ENCODE measurements around the gene NHP2. TPM values are rescaled to one million over a fixed set of nuclear protein-coding genes. Genes with fewer than 3 reads are reported as not detected.

NHP2 gene
- total RNA-seq, 4 donors from 2014 or later: 109 to 257 (median 177) TPM

- Histone ChIP-seq H3K36me3 (no peaks in the 10 kb centered on the region), H3K4me3 (replicated peaks in 1 of 3) (no peak overlapping the region), H3K4me1 (peaks cover 8 to 16% of the 10 kb centered on the region in 2 donors), H3K27me3 (no peaks in the 10 kb centered on the region), H3K9me3 (no peaks in the 10 kb centered on the region), H3K27ac (no peak overlapping the region)
- no peak for TF ChIP-seq POLR2A (IDR thresholded peaks at IDR 0.05)
- TF ChIP-seq CTCF (IDR thresholded peaks at IDR 0.05): no peak
- intact Hi-C loops (cut with DNase I): no loop called here
- no peak for DNase-seq
- 72 to 75% methylated on average over 3 of the region's 3 CpGs for WGBS, 2 donors
Measured at GRCh38 chr5:178111925-178112324, 41.8 kb downstream of the NHP2 start.

GRCh38 chr5:178110511-178110910, 43.2 kb downstream of the NHP2 start:
- no peaks in the 10 kb centered on the region for H3K9me3 ChIP-seq
- WGBS, 2 donors: 94 to 96% methylated on average over 9 of the region's 9 CpGs
- peaks cover 8 to 16% of the 10 kb centered on the region in 2 donors for H3K4me1 ChIP-seq
- intact Hi-C loops (cut with DNase I): no loop called here
- no peak overlapping the region for H3K4me3 ChIP-seq (replicated peaks in 1 of 3)
- H3K27me3 ChIP-seq: no peaks in the 10 kb centered on the region
- H3K36me3 ChIP-seq: no peaks in the 10 kb centered on the region
- no peak for TF ChIP-seq POLR2A (IDR thresholded peaks at IDR 0.05)
- TF ChIP-seq CTCF (IDR thresholded peaks at IDR 0.05): no peak
- H3K27ac ChIP-seq: no peak overlapping the region
- DNase-seq: no peak

- no peaks in the 10 kb centered on the region for H3K27me3 ChIP-seq
- no peak for TF ChIP-seq CTCF (IDR thresholded peaks at IDR 0.05)
- no peak for TF ChIP-seq POLR2A (IDR thresholded peaks at IDR 0.05)
- peaks cover 7 to 21% of the 10 kb centered on the region in 2 donors for H3K4me1 ChIP-seq
- H3K27ac ChIP-seq: no peak overlapping the region
- H3K9me3 ChIP-seq: no peaks in the 10 kb centered on the region
- peak; percentile 57 to 58 for DNase-seq
- H3K4me3 ChIP-seq (replicated peaks in 1 of 3): no peak overlapping the region
- intact Hi-C loops (cut with DNase I): no loop called here
- no peaks in the 10 kb centered on the region for H3K36me3 ChIP-seq
Measured at GRCh38 chr5:178108966-178109365, 44.7 kb downstream of the NHP2 start.

- DNase-seq: no peak
- Histone ChIP-seq H3K27me3 (no peaks in the 10 kb centered on the region), H3K9me3 (no peaks in the 10 kb centered on the region), H3K4me1 (peaks cover 3 to 21% of the 10 kb centered on the region in 2 donors), H3K4me3 (replicated peaks in 1 of 3) (no peak overlapping the region), H3K27ac (no peak overlapping the region), H3K36me3 (no peaks in the 10 kb centered on the region)
- intact Hi-C loops (cut with DNase I): no loop called here
- 69 to 78% methylated on average over 6 to 7 of the region's 7 CpGs for WGBS, 2 donors
- TF ChIP-seq CTCF (IDR thresholded peaks at IDR 0.05) (no peak), POLR2A (IDR thresholded peaks at IDR 0.05) (no peak)
Measured at GRCh38 chr5:178108446-178108845, 45.2 kb downstream of the NHP2 start.

- Histone ChIP-seq H3K36me3 (no peaks in the 10 kb centered on the region), H3K27ac (no peak overlapping the region), H3K27me3 (no peaks in the 10 kb centered on the region), H3K4me1 (peaks cover 3 to 21% of the 10 kb centered on the region in 2 donors), H3K4me3 (replicated peaks in 1 of 3) (no peak overlapping the region), H3K9me3 (no peaks in the 10 kb centered on the region)
- intact Hi-C loops (cut with DNase I): no loop called here
- 52 to 58% methylated on average over 4 to 5 of the region's 5 CpGs for WGBS, 2 donors
- DNase-seq: peak in 1 of 2 donors; percentile 31
- TF ChIP-seq CTCF (IDR thresholded peaks at IDR 0.05): no peak
- no peak for TF ChIP-seq POLR2A (IDR thresholded peaks at IDR 0.05)
Measured at GRCh38 chr5:178107756-178108310, 45.9 kb downstream of the NHP2 start.

All from thyroid gland (tissue), 4 donors.